ENCODE results near the gene IDI2. TPM values are rescaled to one million over a fixed set of nuclear protein-coding genes. Genes with fewer than 3 reads are reported as not detected.

IDI2 gene
- total RNA-seq, 1 experiment from 2014 or later, result not detected

- Mint-ChIP-seq H3K36me3 (ENCODE audit: insufficient read depth, unreplicated experiment) (peaks cover 60% of the 10 kb centered on the region), H3K4me1 (ENCODE audit: insufficient read depth, unreplicated experiment) (no peaks in the 10 kb centered on the region), H3K9me3 (ENCODE audit: unreplicated experiment) (no peaks in the 10 kb centered on the region), H3K27ac (ENCODE audit: low read depth, unreplicated experiment) (no peak overlapping the region), H3K4me3 (ENCODE audit: unreplicated experiment) (no peak overlapping the region), H3K27me3 (ENCODE audit: insufficient read depth, unreplicated experiment) (no peaks in the 10 kb centered on the region)
- DNase-seq (ENCODE audit: unreplicated experiment), result no peak
- intact Hi-C loops (cut with micrococcal nuclease), result no loop called here
- ChIA-PET CTCF (no interaction called here), POLR2A (interaction anchor here (4.3 kb wide), 1 partner anchor 8 kb away, joined by 15 read pairs; no protein-coding TSS in a partner anchor)
- no TSS peak for BruUV-seq (replicated peaks)
- TF ChIP-seq CTCF (IDR thresholded peaks at IDR 0.05; ENCODE audit: unreplicated experiment), result no peak
These were observed 4.7 kb downstream of the IDI2 start for GRCh38 chr10:1020958-1021357.

DNA sequence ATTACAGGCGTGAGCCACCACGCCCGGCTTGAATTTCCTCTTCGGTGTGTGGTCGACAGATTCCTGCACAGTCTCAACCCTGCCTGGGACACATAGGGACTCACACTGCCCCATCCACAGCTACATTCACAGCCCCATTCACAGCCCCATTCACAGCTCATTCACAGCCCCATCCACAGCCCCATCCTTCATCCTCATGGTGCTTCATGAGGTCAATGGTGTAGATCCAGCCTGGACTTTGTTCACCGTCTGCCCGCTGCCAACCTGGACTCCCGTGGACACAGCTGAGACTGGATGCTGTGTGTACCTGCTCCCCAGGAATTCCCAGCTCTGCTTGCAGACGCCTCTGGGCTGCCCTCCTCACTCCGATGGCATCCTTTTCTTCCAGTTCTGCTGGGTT, 5.2 kb downstream of the IDI2 start:
- ChIA-PET POLR2A (interaction anchor here (0.6 to 4.3 kb wide), 5 partner anchors 9 to 89 kb away, joined by 4 to 15 read pairs (median 6); partner anchors contain the start of gene LARP4B), CTCF (interaction anchor here (1.0 kb wide), 1 partner anchor 13 kb away, joined by 4 read pairs; no protein-coding TSS in a partner anchor)
- H3K36me3 Mint-ChIP-seq (ENCODE audit: insufficient read depth, unreplicated experiment), result peaks cover 65% of the 10 kb centered on the region
- no peak overlapping the region for H3K4me3 Mint-ChIP-seq (ENCODE audit: unreplicated experiment)
- H3K27me3 Mint-ChIP-seq (ENCODE audit: insufficient read depth, unreplicated experiment), result no peaks in the 10 kb centered on the region
- no peaks in the 10 kb centered on the region for H3K9me3 Mint-ChIP-seq (ENCODE audit: unreplicated experiment)
- BruUV-seq (replicated peaks), result no TSS peak
- no peak for DNase-seq (ENCODE audit: unreplicated experiment)
- no peak overlapping the region for H3K27ac Mint-ChIP-seq (ENCODE audit: low read depth, unreplicated experiment)
- H3K4me1 Mint-ChIP-seq (ENCODE audit: insufficient read depth, unreplicated experiment), result no peaks in the 10 kb centered on the region
- intact Hi-C loops (cut with micrococcal nuclease), result no loop called here
- TF ChIP-seq CTCF (IDR thresholded peaks at IDR 0.05; ENCODE audit: unreplicated experiment), result no peak

GRCh38 chr10:1019362-1019761, 6.3 kb downstream of the IDI2 start:
- CTCF ChIA-PET, result no interaction called here
- BruUV-seq (replicated peaks), result no TSS peak
- intact Hi-C loops (cut with micrococcal nuclease), result no loop called here

GRCh38 chr10:1015688-1016087, 10.0 kb downstream of the IDI2 start:
- Mint-ChIP-seq H3K4me3 (ENCODE audit: unreplicated experiment) (no peak overlapping the region), H3K27ac (ENCODE audit: low read depth, unreplicated experiment) (no peak overlapping the region), H3K4me1 (ENCODE audit: insufficient read depth, unreplicated experiment) (no peaks in the 10 kb centered on the region), H3K9me3 (ENCODE audit: unreplicated experiment) (no peaks in the 10 kb centered on the region), H3K36me3 (ENCODE audit: insufficient read depth, unreplicated experiment) (peaks cover 100% of the 10 kb centered on the region), H3K27me3 (ENCODE audit: insufficient read depth, unreplicated experiment) (no peaks in the 10 kb centered on the region)
- no peak for TF ChIP-seq CTCF (IDR thresholded peaks at IDR 0.05; ENCODE audit: unreplicated experiment)
- DNase-seq (ENCODE audit: unreplicated experiment), result no peak
- intact Hi-C loops (cut with micrococcal nuclease), result no loop called here
- ChIA-PET POLR2A (no interaction called here), CTCF (no interaction called here)
- no TSS peak for BruUV-seq (replicated peaks)

More at GRCh38 chr10:1019362-1019761, 6.3 kb downstream of the IDI2 start:
- Mint-ChIP-seq H3K36me3 (ENCODE audit: insufficient read depth, unreplicated experiment) (peaks cover 76% of the 10 kb centered on the region), H3K9me3 (ENCODE audit: unreplicated experiment) (no peaks in the 10 kb centered on the region), H3K4me3 (ENCODE audit: unreplicated experiment) (no peak overlapping the region), H3K27ac (ENCODE audit: low read depth, unreplicated experiment) (no peak overlapping the region), H3K27me3 (ENCODE audit: insufficient read depth, unreplicated experiment) (no peaks in the 10 kb centered on the region), H3K4me1 (ENCODE audit: insufficient read depth, unreplicated experiment) (no peaks in the 10 kb centered on the region)
- TF ChIP-seq CTCF (IDR thresholded peaks at IDR 0.05; ENCODE audit: unreplicated experiment), result no peak
- POLR2A ChIA-PET, result interaction anchor here (0.5 to 4.3 kb wide), 5 partner anchors 10 to 33 kb away, joined by 3 to 15 read pairs (median 6); no protein-coding TSS in a partner anchor
- DNase-seq (ENCODE audit: unreplicated experiment), result no peak

Data from MCF 10A (cell line).